H1 (cell line): ENCODE results near the gene PACS1. TPM values are rescaled to one million over a fixed set of nuclear protein-coding genes. Genes with fewer than 3 reads are reported as not detected.

Experiments
- CTCF ChIA-PET: fragments of 300-600 bp; sonication (Branson Sonifier 250); formaldehyde crosslinking; loops from one replicate; lab custom pipeline; 2021; ENCODE audit not compliant: partially characterized antibody; lab: Charles Lee
- POLR2A ChIA-PET: fragments of 300-600 bp; sonication (Branson Sonifier 250); formaldehyde crosslinking; loops from one replicate; lab custom pipeline; 2021; ENCODE audit warnings: inconsistent platforms; ENCODE audit not compliant: partially characterized antibody; lab: Charles Lee
- DNase-seq, 2 experiments: peaks; one replicate each; pipeline versions ENCODE4 v3.0.0 to v3.0.0-alpha.2; 2010 to 2022; ENCODE audit warnings: low spot score in 2 of 2, low read depth in 1 of 2, mixed read lengths in 1 of 2
- FAIRE-seq: peaks from 2 replicates; lab custom pipeline; 2011; peaks lifted over from hg19 to GRCh38; lab: Jason Lieb, UNC
- H2AFZ ChIP-seq: 2 replicates; pipeline ENCODE4 v1.8.1; 2012; ENCODE audit warnings: low read length, inconsistent platforms
- H2AK5ac ChIP-seq: 2 replicates; pipeline ENCODE4 v1.6.1; 2013; ENCODE audit warnings: low read depth, low read length
- H2BK120ac ChIP-seq: replicated peaks from 2 replicates; pipeline ENCODE3; 2013; ENCODE audit warnings: low read depth, low read length, inconsistent platforms
- H2BK12ac ChIP-seq: 2 replicates; pipeline ENCODE4 v1.6.1; 2013; ENCODE audit warnings: low read depth, low read length
- H2BK15ac ChIP-seq: 2 replicates; pipeline ENCODE4 v1.6.1; 2013; ENCODE audit warnings: low read length
- H2BK20ac ChIP-seq: 2 replicates; pipeline ENCODE4 v1.6.1; 2013; ENCODE audit warnings: low read length
- H2BK5ac ChIP-seq: 2 replicates; pipeline ENCODE4 v1.6.1; 2013; ENCODE audit warnings: low read depth, low read length
- H3K14ac ChIP-seq: 2 replicates; pipeline ENCODE4 v1.6.1; 2013; ENCODE audit warnings: inconsistent platforms; ENCODE audit not compliant: insufficient read length
- H3K18ac ChIP-seq: 2 replicates; pipeline ENCODE4 v1.6.1; 2013; ENCODE audit warnings: low read length; ENCODE audit errors: extremely low read depth
- H3K23ac ChIP-seq: 2 replicates; pipeline ENCODE4 v1.6.1; 2013; ENCODE audit warnings: inconsistent platforms; ENCODE audit not compliant: insufficient read length
- H3K23me2 ChIP-seq: 2 replicates; pipeline ENCODE4 v1.6.1; 2013; ENCODE audit warnings: low read depth, low read length
- H3K27ac ChIP-seq: 2 replicates; pipeline ENCODE4 v1.6.1; 2011; ENCODE audit warnings: low read depth, low read length, inconsistent platforms
- H3K27me3 ChIP-seq, 4 experiments: replicated peaks in 1 of 4; 1 replicate in 1 of 4; 2 replicates in 3 of 4; pipeline versions ENCODE4 v1.6.1 to v1.8.1; 2011 to 2013; ENCODE audit warnings: low read length in 3 of 4, mild to moderate bottlenecking in 3 of 4, inconsistent platforms in 2 of 4, mixed read lengths in 2 of 4, moderate library complexity in 1 of 4; ENCODE audit not compliant: control insufficient read depth in 3 of 4, insufficient read depth in 3 of 4; ENCODE audit errors: extremely low read depth in 1 of 4
- H3K36me3 ChIP-seq, 4 experiments: 2 replicates each; pipeline versions ENCODE4 v1.6.1 to v1.8.1; 2011 to 2013; ENCODE audit warnings: mild to moderate bottlenecking in 4 of 4, low read length in 3 of 4, moderate library complexity in 2 of 4, control low read depth in 1 of 4, inconsistent platforms in 1 of 4; ENCODE audit not compliant: insufficient read depth in 4 of 4, control insufficient read depth in 2 of 4
- H3K4ac ChIP-seq: replicated peaks from 2 replicates; pipeline ENCODE3; 2013; ENCODE audit warnings: low read length, low read depth, mixed read lengths, inconsistent platforms; ENCODE audit not compliant: insufficient read length
- H3K4me1 ChIP-seq, 4 experiments: replicated peaks in 1 of 4; 1 replicate in 1 of 4; 2 replicates in 3 of 4; pipeline versions ENCODE4 v1.6.1 to v1.8.1; 2011 to 2013; ENCODE audit warnings: low read length in 3 of 4, inconsistent platforms in 2 of 4, mixed read lengths in 1 of 4; ENCODE audit not compliant: insufficient read depth in 4 of 4, control insufficient read depth in 3 of 4
- H3K4me2 ChIP-seq, 2 experiments: 2 replicates each; pipeline versions ENCODE4 v1.6.1 to v1.8.1; 2011 to 2013; ENCODE audit warnings: low read depth in 2 of 2, low read length in 2 of 2, control low read depth in 1 of 2, inconsistent platforms in 1 of 2, mild to moderate bottlenecking in 1 of 2; ENCODE audit not compliant: insufficient read depth in 1 of 2
- H3K4me3 ChIP-seq, 4 experiments: fragments of 200-600, 300-600 bp in 1 of 4; sonication (generic), shearing (Covaris generic), sonication (Bioruptor Twin) in 1 of 4; 2 replicates each; pipeline versions ENCODE4 v1.5.1 to v1.8.1; 2011 to 2016; ENCODE audit warnings: low read length in 4 of 4, low read depth in 3 of 4, control low read depth in 2 of 4, inconsistent platforms in 2 of 4, mild to moderate bottlenecking in 2 of 4, mixed read lengths in 1 of 4, moderate library complexity in 1 of 4; ENCODE audit not compliant: insufficient read depth in 2 of 4; ENCODE audit errors: extremely low read depth in 1 of 4
- H3K56ac ChIP-seq: replicated peaks from 2 replicates; pipeline ENCODE3; 2013; ENCODE audit warnings: low read depth, mild to moderate bottlenecking, mixed read lengths, low read length, inconsistent platforms; ENCODE audit not compliant: insufficient read length
- H3K79me1 ChIP-seq: 2 replicates; pipeline ENCODE4 v1.6.1; 2013; ENCODE audit warnings: low read depth, low read length, control low read depth
- H3K79me2 ChIP-seq, 2 experiments: 2 replicates each; pipeline versions ENCODE4 v1.6.1 to v1.8.1; 2012 to 2013; ENCODE audit warnings: low read length in 2 of 2, mild to moderate bottlenecking in 2 of 2, inconsistent platforms in 1 of 2; ENCODE audit not compliant: insufficient read depth in 2 of 2, control insufficient read depth in 1 of 2
- H3K9ac ChIP-seq, 4 experiments: replicated peaks in 1 of 4; 1 replicate in 1 of 4; 2 replicates in 3 of 4; pipeline versions ENCODE4 v1.6.1 to v1.8.1; 2011 to 2013; ENCODE audit warnings: low read depth in 3 of 4, low read length in 3 of 4, control low read depth in 2 of 4, mild to moderate bottlenecking in 2 of 4, moderate library complexity in 2 of 4, inconsistent platforms in 1 of 4; ENCODE audit errors: extremely low read depth in 1 of 4
- H3K9me3 ChIP-seq, 2 experiments: 2 replicates each; pipeline versions ENCODE4 v1.6.1 to v1.8.1; 2012 to 2013; ENCODE audit warnings: mild to moderate bottlenecking in 2 of 2, moderate library complexity in 2 of 2, control low read depth in 1 of 2, inconsistent platforms in 1 of 2, low read depth in 1 of 2, low read length in 1 of 2, mixed read lengths in 1 of 2; ENCODE audit not compliant: insufficient read depth in 2 of 2
- H4K20me1 ChIP-seq, 2 experiments: replicated peaks in 1 of 2; 2 replicates each; pipeline versions ENCODE3 to v1.8.1; 2011 to 2013; ENCODE audit warnings: inconsistent platforms in 2 of 2, low read length in 2 of 2, mild to moderate bottlenecking in 1 of 2; ENCODE audit not compliant: insufficient read depth in 2 of 2, control insufficient read depth in 1 of 2
- H4K5ac ChIP-seq: 2 replicates; pipeline ENCODE4 v1.6.1; 2013; ENCODE audit warnings: low read length, low read depth, mixed read lengths, inconsistent platforms; ENCODE audit not compliant: insufficient read length
- H4K8ac ChIP-seq: 2 replicates; pipeline ENCODE4 v1.8.0; 2013; ENCODE audit warnings: mild to moderate bottlenecking, moderate library complexity, low read length, inconsistent platforms; ENCODE audit not compliant: insufficient read depth; ENCODE audit errors: extremely low read depth
- H4K91ac ChIP-seq: replicated peaks from 2 replicates; pipeline ENCODE3; 2013; ENCODE audit warnings: low read length, mixed read lengths, inconsistent platforms; ENCODE audit not compliant: insufficient read length
- ATF2 ChIP-seq: IDR thresholded peaks from 2 replicates; pipeline ENCODE4 v1.6.1; 2012; ENCODE audit warnings: low read length, inconsistent platforms
- CBX5 ChIP-seq: fragments of 300-800, 300-1000 bp; sonication (generic); IDR thresholded peaks from 2 replicates; pipeline ENCODE4 v1.7.1; 2016; ENCODE audit warnings: antibody characterized with exemption, low read length, low read depth
- CEBPB ChIP-seq: IDR thresholded peaks from 2 replicates; pipeline ENCODE4 v1.6.1; 2012; ENCODE audit warnings: low read depth, low read length
- EP300 ChIP-seq, 2 experiments: IDR thresholded peaks; 1 replicate in 1 of 2; 2 replicates in 1 of 2; pipeline ENCODE4 v1.6.1; 2011 to 2012; ENCODE audit warnings: low read depth in 2 of 2, low read length in 2 of 2, mild to moderate bottlenecking in 2 of 2, borderline replicate concordance in 1 of 2, inconsistent platforms in 1 of 2, moderate library complexity in 1 of 2
- EZH2 ChIP-seq: fragments of 200-600 bp; sonication (generic); IDR thresholded peaks from 2 replicates; pipeline ENCODE4 v1.7.1; 2012; ENCODE audit warnings: low read depth, mild to moderate bottlenecking, moderate library complexity, low read length, inconsistent platforms; ENCODE audit not compliant: severe bottlenecking
- KDM1A ChIP-seq: fragments of 200-600, 300-600 bp; sonication (generic); IDR thresholded peaks from 2 replicates; pipeline ENCODE4 v1.7.1; 2016; ENCODE audit warnings: mild to moderate bottlenecking, low read length, borderline replicate concordance
- KDM4A ChIP-seq: IDR thresholded peaks from one replicate; pipeline ENCODE4 v1.7.1; 2012; ENCODE audit warnings: low read depth, mild to moderate bottlenecking, moderate library complexity, low read length, inconsistent platforms; ENCODE audit not compliant: severe bottlenecking
- MAX ChIP-seq: IDR thresholded peaks from 2 replicates; pipeline ENCODE4 v1.6.1; 2012; ENCODE audit warnings: inconsistent platforms
- SAP30 ChIP-seq: fragments of 300-600 bp; sonication (generic); IDR thresholded peaks from 2 replicates; pipeline ENCODE4 v1.7.1; 2012; ENCODE audit warnings: low read length, moderate library complexity, mild to moderate bottlenecking, inconsistent platforms; ENCODE audit not compliant: insufficient read depth, insufficient replicate concordance
- TCF12 ChIP-seq: IDR thresholded peaks from 2 replicates; pipeline ENCODE4 v1.6.1; 2011; ENCODE audit warnings: low read depth, mild to moderate bottlenecking, low read length
- YY1 ChIP-seq: IDR thresholded peaks from 2 replicates; pipeline ENCODE4 v1.6.1; 2011; ENCODE audit warnings: low read depth, mild to moderate bottlenecking, low read length
- WGBS, 2 experiments: shearing (Covaris generic) in 1 of 2; methylation state at CpG; one replicate each; pipeline versions ENCODE4 v1.1.6 to v1.1.7; 2013 to 2015; ENCODE audit warnings: low lambda C conversion rate in 2 of 2, mixed read lengths in 2 of 2, inconsistent platforms in 1 of 2, low coverage in 1 of 2, missing lambda C conversion rate in 1 of 2; ENCODE audit not compliant: insufficient replicate concordance in 2 of 2, insufficient coverage in 1 of 2, insufficient read length in 1 of 2; ENCODE audit errors: extremely low coverage in 1 of 2, missing lambda C conversion rate in 1 of 2; 5-methylcytosine and 5-hydroxymethylcytosine counted together
- polyA plus RNA-seq, 7 experiments: library from polyadenylated mRNA; depleted of rRNA in 3 of 7; stranded (reverse) in 5 of 7; unstranded in 2 of 7; fragments of >200 nt in 5 of 7; fragments of 200-250 nt in 2 of 7; gene quantifications; 1 replicate in 5 of 7; 2 replicates in 1 of 7; 4 replicates in 1 of 7; pipeline versions ENCODE4 v1.2.1 to v1.2.3, GENCODE V29; 2011 to 2013; ENCODE audit warnings: missing spikeins in 2 of 7, mixed read lengths in 2 of 7
- total RNA-seq: library from RNA; stranded (reverse); fragmentation: NEBNext Ultra II Directional; extraction: Animal tissue kit (Norgen Biotek cat#: 25700); gene quantifications from 2 replicates; pipeline ENCODE4 v1.2.1, GENCODE V29; 2021

The PACS1 gene
- total and polyA plus RNA-seq, 2 of the 8 experiments (the other 6 are each of a cell fraction or from before 2014, with no cell fraction given), result 11.5 to 36.0 TPM

- 86% methylated on average over 2 of the region's 5 CpGs; no CpG with 5 or more reads in 1 of the 2 experiments for whole genome bisulfite sequencing, 2 experiments
- no peaks in the 10 kb centered on the region for H3K27me3 ChIP-seq
- H2BK12ac ChIP-seq, result no peak overlapping the region
- H4K5ac ChIP-seq, result no peak overlapping the region
- H3K27ac ChIP-seq, result no peak overlapping the region
- no peaks in the 10 kb centered on the region for H3K4me1 ChIP-seq
- no peak overlapping the region for H3K23ac ChIP-seq
- H3K56ac ChIP-seq, result no peak overlapping the region
- H2AK5ac ChIP-seq, result no peak overlapping the region
- no peak overlapping the region for H2BK5ac ChIP-seq
- DNase-seq (no peak), FAIRE-seq (no peak)
- H2AFZ ChIP-seq, result no peak overlapping the region
- no peaks in the 10 kb centered on the region for H3K36me3 ChIP-seq
- no peak overlapping the region for H2BK15ac ChIP-seq
- no peak overlapping the region for H3K4ac ChIP-seq
- no peak overlapping the region for H3K4me2 ChIP-seq
- peaks cover 0 to 3% of the 10 kb centered on the region in 2 experiments for H4K20me1 ChIP-seq
- no peaks in the 10 kb centered on the region for H3K79me2 ChIP-seq
- no peak overlapping the region for H3K4me3 ChIP-seq
- no peaks in the 10 kb centered on the region; the same call in 1 of the 2 replicates for H3K79me1 ChIP-seq
- peaks cover 2% of the 10 kb centered on the region; the same call in 1 of the 2 replicates for H3K23me2 ChIP-seq
- H3K9me3 ChIP-seq, result no peaks in the 10 kb centered on the region
- H3K9ac ChIP-seq, result no peak overlapping the region
- H4K91ac ChIP-seq, result no peak overlapping the region
- ChIA-PET POLR2A (interaction anchor here (1.3 kb wide), 1 partner anchor 9 kb away, joined by 3 read pairs; no protein-coding TSS in a partner anchor), CTCF (interaction anchor here (0.8 to 3.1 kb wide), 3 partner anchors 9 to 26 kb away, joined by 3 to 11 read pairs (median 4); no protein-coding TSS in a partner anchor)
- no peak overlapping the region for H4K8ac ChIP-seq
- no peak overlapping the region for H3K18ac ChIP-seq
- no peak overlapping the region for H2BK120ac ChIP-seq
- H3K14ac ChIP-seq, result no peak overlapping the region
- no peak overlapping the region for H2BK20ac ChIP-seq
- TF ChIP-seq CEBPB, result no peak
- TF ChIP-seq MAX, result no peak
- no peak for TF ChIP-seq KDM4A
- TF ChIP-seq EP300 (IDR thresholded peaks at IDR 0.05; ENCODE audit: borderline replicate concordance in 1 of 2, low read depth in 2 of 2, low read length in 2 of 2), result no peak
- no peak for TF ChIP-seq KDM1A
- TF ChIP-seq SAP30, result no peak
- no peak for TF ChIP-seq TCF12
- TF ChIP-seq ATF2, result no peak
- TF ChIP-seq EZH2, result no peak
- no peak for TF ChIP-seq YY1
- TF ChIP-seq CBX5, result no peak
Observed at GRCh38 chr11:66160709-66161108, 90.6 kb downstream of the PACS1 start.
